A673 (cell line): ENCODE measurements around the gene TSPAN5. TPM values are rescaled to one million over a fixed set of nuclear protein-coding genes. Genes with fewer than 3 reads are reported as not detected.

Experiments used
- BruUV-seq: library from RNA; stranded (reverse); fragments of 400-500 nt; replicated peaks from 2 replicates; lab custom pipeline; 2021; lab: Mats Ljungman, UMichigan
- CTCF ChIA-PET: fragments of 300-600 bp; sonication (Branson Sonifier 250); formaldehyde crosslinking; loops from one replicate; lab custom pipeline; 2022; ENCODE audit warnings: antibody characterized with exemption; lab: Charles Lee
- POLR2A ChIA-PET: fragments of 300-600 bp; sonication (Branson Sonifier 250); formaldehyde crosslinking; loops from one replicate; lab custom pipeline; 2022; ENCODE audit warnings: antibody characterized with exemption; ENCODE audit not compliant: low non-redundant PET; lab: Charles Lee
- DNase-seq: peaks from one replicate; pipeline ENCODE4 v3.0.0-alpha.2; 2015; ENCODE audit warnings: low spot score
- H3K27ac ChIP-seq: fragments of 200-600 bp; sonication (generic); 2 replicates; pipeline ENCODE4 v1.5.1; 2016; ENCODE audit warnings: mixed run types, low read depth, mild to moderate bottlenecking, mixed read lengths, antibody characterized with exemption, low read length; ENCODE audit not compliant: poor library complexity, severe bottlenecking
- H3K27me3 ChIP-seq: fragments of 200-600 bp; sonication (generic); replicated peaks from 2 replicates; pipeline ENCODE4 v1.6.1; 2017; ENCODE audit warnings: mixed run types, low read depth, mild to moderate bottlenecking, mixed read lengths, antibody characterized with exemption, low read length; ENCODE audit not compliant: insufficient read depth, poor library complexity
- H3K36me3 ChIP-seq: fragments of 200-600 bp; sonication (generic); 2 replicates; pipeline ENCODE4 v1.6.1; 2016; ENCODE audit warnings: mixed run types, mild to moderate bottlenecking, mixed read lengths, antibody characterized with exemption, low read length; ENCODE audit not compliant: insufficient read depth, poor library complexity, severe bottlenecking
- H3K4me1 ChIP-seq: fragments of 200-600 bp; sonication (generic); 2 replicates; pipeline ENCODE4 v1.6.1; 2017; ENCODE audit warnings: mixed run types, mild to moderate bottlenecking, mixed read lengths, antibody characterized with exemption, low read length; ENCODE audit not compliant: insufficient read depth, poor library complexity, severe bottlenecking
- H3K4me3 ChIP-seq: fragments of 200-600 bp; sonication (generic); 2 replicates; pipeline ENCODE4 v1.5.1; 2016; ENCODE audit warnings: low read depth, mixed run types, mild to moderate bottlenecking, mixed read lengths, low read length; ENCODE audit not compliant: poor library complexity, severe bottlenecking
- H3K9me3 ChIP-seq: fragments of 200-600 bp; sonication (generic); 2 replicates; pipeline ENCODE4 v1.6.1; 2016; ENCODE audit warnings: mixed run types, low read depth, mild to moderate bottlenecking, mixed read lengths, antibody characterized with exemption, low read length; ENCODE audit not compliant: poor library complexity, severe bottlenecking
- EZH2 ChIP-seq: fragments of 200-600 bp; sonication (generic); IDR thresholded peaks from 2 replicates; pipeline ENCODE4 v1.6.1; 2017; ENCODE audit warnings: borderline replicate concordance, low read depth, mild to moderate bottlenecking, mixed read lengths, antibody characterized with exemption, low read length; ENCODE audit not compliant: poor library complexity, severe bottlenecking
- intact Hi-C: fragments of 100-400 bp; cut with micrococcal nuclease; formaldehyde crosslinking; loops from one replicate; pipeline ENCODE4 v1.10.0; 2022; ENCODE audit not compliant: unreplicated experiment
- total RNA-seq: library from RNA; stranded (reverse); gene quantifications from 2 replicates; pipeline ENCODE4 v1.2.3, GENCODE V29; 2021
- TF ChIP-seq, protein P1 (sequence below): fragments of 300-800, 200-600 bp; sonication (generic); conservative IDR thresholded peaks from 2 replicates; pipeline ENCODE4 v1.5.1; 2017; ENCODE audit warnings: low read depth, mild to moderate bottlenecking, antibody characterized with exemption, low read length, moderate library complexity, mixed read lengths

TSPAN5 gene
- total RNA-seq, 1 experiment from 2014 or later = 15.2 TPM

- H3K27me3 ChIP-seq = no peaks in the 10 kb centered on the region
- no peaks in the 10 kb centered on the region for H3K36me3 ChIP-seq
- BruUV-seq = no TSS peak
- POLR2A ChIA-PET = no interaction called here
- H3K4me1 ChIP-seq = no peaks in the 10 kb centered on the region
- no peak for TF ChIP-seq EZH2
- TF ChIP-seq, protein P1, sequence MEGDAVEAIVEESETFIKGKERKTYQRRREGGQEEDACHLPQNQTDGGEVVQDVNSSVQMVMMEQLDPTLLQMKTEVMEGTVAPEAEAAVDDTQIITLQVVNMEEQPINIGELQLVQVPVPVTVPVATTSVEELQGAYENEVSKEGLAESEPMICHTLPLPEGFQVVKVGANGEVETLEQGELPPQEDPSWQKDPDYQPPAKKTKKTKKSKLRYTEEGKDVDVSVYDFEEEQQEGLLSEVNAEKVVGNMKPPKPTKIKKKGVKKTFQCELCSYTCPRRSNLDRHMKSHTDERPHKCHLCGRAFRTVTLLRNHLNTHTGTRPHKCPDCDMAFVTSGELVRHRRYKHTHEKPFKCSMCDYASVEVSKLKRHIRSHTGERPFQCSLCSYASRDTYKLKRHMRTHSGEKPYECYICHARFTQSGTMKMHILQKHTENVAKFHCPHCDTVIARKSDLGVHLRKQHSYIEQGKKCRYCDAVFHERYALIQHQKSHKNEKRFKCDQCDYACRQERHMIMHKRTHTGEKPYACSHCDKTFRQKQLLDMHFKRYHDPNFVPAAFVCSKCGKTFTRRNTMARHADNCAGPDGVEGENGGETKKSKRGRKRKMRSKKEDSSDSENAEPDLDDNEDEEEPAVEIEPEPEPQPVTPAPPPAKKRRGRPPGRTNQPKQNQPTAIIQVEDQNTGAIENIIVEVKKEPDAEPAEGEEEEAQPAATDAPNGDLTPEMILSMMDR = no peak
- CTCF ChIA-PET = no interaction called here
- no peaks in the 10 kb centered on the region for H3K9me3 ChIP-seq
- intact Hi-C loops = no loop called here
- DNase-seq = no peak
- no peak overlapping the region for H3K4me3 ChIP-seq
- no peak overlapping the region for H3K27ac ChIP-seq
Measured at GRCh38 chr4:98671131-98671530, 12.7 kb upstream of the TSPAN5 start.

DNA sequence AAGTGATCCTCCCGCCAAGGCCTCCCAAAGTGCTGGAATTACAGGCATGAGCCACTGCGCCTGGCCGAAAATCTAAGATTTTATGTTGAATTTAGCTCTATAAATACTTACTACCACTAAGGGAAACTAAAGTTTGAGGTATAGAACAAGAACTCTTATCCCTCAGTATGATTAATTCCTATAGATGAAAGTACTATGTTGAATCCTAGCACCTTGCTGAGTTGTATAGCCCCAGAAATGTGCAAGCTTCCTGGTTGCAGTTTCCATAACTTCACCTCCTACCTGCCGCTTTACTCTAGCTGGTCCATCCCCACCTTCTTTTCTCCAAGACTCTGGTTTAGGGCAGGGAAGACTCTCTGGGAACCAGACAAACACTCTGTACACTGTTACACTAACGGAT, 11.8 kb upstream of the TSPAN5 start:
- ChIA-PET CTCF (no interaction called here), POLR2A (no interaction called here)
- Histone ChIP-seq H3K4me1 (no peaks in the 10 kb centered on the region), H3K9me3 (no peaks in the 10 kb centered on the region), H3K27me3 (no peaks in the 10 kb centered on the region), H3K36me3 (no peaks in the 10 kb centered on the region), H3K27ac (no peak overlapping the region), H3K4me3 (no peak overlapping the region)
- DNase-seq = no peak
- TF ChIP-seq, protein P1 = no peak
- no peak for TF ChIP-seq EZH2
- BruUV-seq = no TSS peak
- intact Hi-C loops = no loop called here

DNA sequence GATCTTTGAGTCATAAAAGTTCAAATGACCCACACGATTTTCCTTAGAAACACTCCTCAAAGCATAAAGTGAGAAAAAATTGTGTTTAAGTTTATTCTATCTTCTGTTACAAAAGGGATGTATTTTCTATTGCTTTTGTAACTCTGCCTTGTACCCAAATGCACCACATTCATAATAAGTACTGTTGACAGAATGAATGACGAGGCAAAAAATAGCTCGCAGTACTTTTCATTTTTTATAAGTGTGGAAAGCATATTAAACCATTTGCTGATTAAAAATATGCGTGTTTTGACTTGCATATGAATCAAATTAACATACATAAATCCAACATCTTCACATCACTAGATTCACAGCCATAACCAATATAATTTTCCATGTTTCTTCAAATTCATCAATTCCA, 11.2 kb upstream of the TSPAN5 start:
- POLR2A ChIA-PET = no interaction called here
- no TSS peak for BruUV-seq
- Histone ChIP-seq H3K4me3 (no peak overlapping the region), H3K27me3 (no peaks in the 10 kb centered on the region), H3K4me1 (no peaks in the 10 kb centered on the region), H3K36me3 (no peaks in the 10 kb centered on the region), H3K27ac (no peak overlapping the region), H3K9me3 (no peaks in the 10 kb centered on the region)
- CTCF ChIA-PET = no interaction called here
- TF ChIP-seq, protein P1 = no peak
- no peak for TF ChIP-seq EZH2
- DNase-seq = no peak
- intact Hi-C loops = no loop called here
